Fibroblast of lung (primary cell): ENCODE results near the gene PLEKHG4B. TPM values are rescaled to one million over a fixed set of nuclear protein-coding genes. Genes with fewer than 3 reads are reported as not detected.

Source experiments
- DNase-seq, 2 donors: peaks; one replicate each; pipeline versions ENCODE4 v3.0.0 to v3.0.0-alpha.2; 2010; ENCODE audit warnings: low read depth in 2 of 2
- H2AFZ ChIP-seq: 2 replicates; pipeline ENCODE4 v1.5.1; 2012; ENCODE audit warnings: low read length, control low read depth, inconsistent platforms
- H3K27ac ChIP-seq: 2 replicates; pipeline ENCODE4 v1.5.1; 2011; ENCODE audit warnings: low read length, control low read depth; ENCODE audit not compliant: insufficient read depth
- H3K27me3 ChIP-seq: 2 replicates; pipeline ENCODE4 v1.5.1; 2011; ENCODE audit warnings: mild to moderate bottlenecking, low read length; ENCODE audit not compliant: control insufficient read depth, insufficient read depth
- H3K36me3 ChIP-seq: 2 replicates; pipeline ENCODE4 v1.5.1; 2011; ENCODE audit warnings: low read length; ENCODE audit not compliant: control insufficient read depth, insufficient read depth
- H3K4me1 ChIP-seq: 2 replicates; pipeline ENCODE4 v1.5.1; 2011; ENCODE audit warnings: low read length; ENCODE audit not compliant: control insufficient read depth, insufficient read depth; ENCODE audit errors: extremely low read depth
- H3K4me2 ChIP-seq: 2 replicates; pipeline ENCODE4 v1.5.1; 2011; ENCODE audit warnings: low read length, control low read depth; ENCODE audit not compliant: insufficient read depth; ENCODE audit errors: extremely low read depth
- H3K4me3 ChIP-seq, 4 experiments: fragments of 200-600 bp in 1 of 4; sonication (generic) in 1 of 4; replicated peaks in 1 of 4; 2 replicates each; pipeline ENCODE4 v1.5.1; 2011 to 2016; ENCODE audit warnings: low read length in 4 of 4, low read depth in 3 of 4, mild to moderate bottlenecking in 3 of 4, control low read depth in 2 of 4, inconsistent platforms in 1 of 4, mixed read lengths in 1 of 4; ENCODE audit not compliant: insufficient read depth in 1 of 4; ENCODE audit errors: control extremely low read depth in 1 of 4
- H3K79me2 ChIP-seq: 2 replicates; pipeline ENCODE4 v1.5.1; 2012; ENCODE audit warnings: mild to moderate bottlenecking, low read length, inconsistent platforms; ENCODE audit not compliant: control insufficient read depth, insufficient read depth
- H3K9ac ChIP-seq: 2 replicates; pipeline ENCODE4 v1.5.1; 2011; ENCODE audit warnings: mild to moderate bottlenecking, low read length, control low read depth; ENCODE audit not compliant: insufficient read depth
- H3K9me3 ChIP-seq: 2 replicates; pipeline ENCODE4 v1.5.1; 2012; ENCODE audit warnings: low read depth, low read length; ENCODE audit not compliant: control insufficient read depth, insufficient read depth
- H4K20me1 ChIP-seq: 2 replicates; pipeline ENCODE4 v1.5.1; 2011; ENCODE audit warnings: low read length; ENCODE audit not compliant: control insufficient read depth, insufficient read depth; ENCODE audit errors: extremely low read depth
- EZH2 ChIP-seq: IDR thresholded peaks from 2 replicates; pipeline ENCODE4 v1.5.1; 2012; ENCODE audit warnings: low read length, control low read depth, mild to moderate bottlenecking; ENCODE audit errors: missing control alignments
- polyA plus RNA-seq, 2 donors: library from polyadenylated mRNA; depleted of rRNA in 1 of 2; stranded (reverse) in 1 of 2; unstranded in 1 of 2; fragments of >200 nt; gene quantifications; 2 replicates each; pipeline ENCODE4 v1.2.1, GENCODE V29; 2011 to 2012; ENCODE audit warnings: missing spikeins in 1 of 2
- total RNA-seq: library from RNA; depleted of rRNA; stranded (reverse); fragments of >200 nt; gene quantifications from 2 replicates; pipeline ENCODE4 v1.2.1, GENCODE V29; 2014
- TF ChIP-seq, protein P1 (sequence below), 2 donors: IDR thresholded peaks in 1 of 2; conservative IDR thresholded peaks in 1 of 2; 1 replicate in 1 of 2; 2 replicates in 1 of 2; pipeline ENCODE4 v1.5.1; 2011 to 2012; ENCODE audit warnings: low read length in 2 of 2, control low read depth in 1 of 2, inconsistent platforms in 1 of 2, low read depth in 1 of 2, mild to moderate bottlenecking in 1 of 2

The PLEKHG4B gene
- total and polyA plus RNA-seq, 2 donors (not counting 1 experiment from before 2014, with no cell fraction given): under 0.01 to 0.08 TPM

DNA sequence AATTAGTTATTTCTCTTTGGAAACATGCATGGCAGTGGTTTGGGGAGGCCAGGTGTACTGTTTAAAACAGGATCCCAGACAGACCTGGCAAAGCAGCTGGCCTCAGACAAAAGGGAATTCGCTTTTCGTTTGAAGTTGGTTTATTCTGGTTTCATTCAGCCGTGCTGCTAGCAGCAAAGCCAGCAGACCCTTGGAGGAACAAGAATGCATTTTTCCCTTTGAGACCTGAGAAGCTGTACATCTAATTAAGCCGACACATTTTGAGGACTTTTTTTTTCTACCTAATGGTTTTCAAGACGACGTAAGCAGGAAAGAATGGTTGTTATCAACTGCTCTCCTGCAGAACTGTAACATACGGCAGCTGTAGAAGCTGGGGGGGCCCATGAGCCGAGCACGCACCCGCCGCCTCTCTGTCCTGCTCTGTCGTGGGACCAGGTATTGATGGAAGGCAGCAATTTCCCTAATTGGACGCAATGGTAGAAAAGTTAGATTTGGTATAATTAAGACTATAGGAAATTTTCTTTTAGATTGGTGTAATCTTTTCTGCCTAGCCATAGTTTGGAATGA, 13.6 kb downstream of the PLEKHG4B start:
- no peak overlapping the region for H3K4me3 ChIP-seq
- H3K27me3 ChIP-seq: peaks cover 10% of the 10 kb centered on the region
- no peaks in the 10 kb centered on the region for H3K36me3 ChIP-seq
- no peak overlapping the region for H3K27ac ChIP-seq
- no peak for TF ChIP-seq EZH2
- TF ChIP-seq, protein P1, sequence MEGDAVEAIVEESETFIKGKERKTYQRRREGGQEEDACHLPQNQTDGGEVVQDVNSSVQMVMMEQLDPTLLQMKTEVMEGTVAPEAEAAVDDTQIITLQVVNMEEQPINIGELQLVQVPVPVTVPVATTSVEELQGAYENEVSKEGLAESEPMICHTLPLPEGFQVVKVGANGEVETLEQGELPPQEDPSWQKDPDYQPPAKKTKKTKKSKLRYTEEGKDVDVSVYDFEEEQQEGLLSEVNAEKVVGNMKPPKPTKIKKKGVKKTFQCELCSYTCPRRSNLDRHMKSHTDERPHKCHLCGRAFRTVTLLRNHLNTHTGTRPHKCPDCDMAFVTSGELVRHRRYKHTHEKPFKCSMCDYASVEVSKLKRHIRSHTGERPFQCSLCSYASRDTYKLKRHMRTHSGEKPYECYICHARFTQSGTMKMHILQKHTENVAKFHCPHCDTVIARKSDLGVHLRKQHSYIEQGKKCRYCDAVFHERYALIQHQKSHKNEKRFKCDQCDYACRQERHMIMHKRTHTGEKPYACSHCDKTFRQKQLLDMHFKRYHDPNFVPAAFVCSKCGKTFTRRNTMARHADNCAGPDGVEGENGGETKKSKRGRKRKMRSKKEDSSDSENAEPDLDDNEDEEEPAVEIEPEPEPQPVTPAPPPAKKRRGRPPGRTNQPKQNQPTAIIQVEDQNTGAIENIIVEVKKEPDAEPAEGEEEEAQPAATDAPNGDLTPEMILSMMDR (conservative IDR thresholded peaks at IDR 0.05 in 1 of 2, IDR thresholded peaks at IDR 0.05 in 1 of 2; ENCODE audit: low read depth in 1 of 2, low read length in 2 of 2): no peak
- H3K9me3 ChIP-seq: no peaks in the 10 kb centered on the region
- H3K4me2 ChIP-seq: no peak overlapping the region
- H2AFZ ChIP-seq: no peak overlapping the region
- no peaks in the 10 kb centered on the region for H4K20me1 ChIP-seq
- H3K9ac ChIP-seq: no peak overlapping the region
- no peaks in the 10 kb centered on the region for H3K79me2 ChIP-seq
- DNase-seq: no peak
- no peaks in the 10 kb centered on the region for H3K4me1 ChIP-seq

DNA sequence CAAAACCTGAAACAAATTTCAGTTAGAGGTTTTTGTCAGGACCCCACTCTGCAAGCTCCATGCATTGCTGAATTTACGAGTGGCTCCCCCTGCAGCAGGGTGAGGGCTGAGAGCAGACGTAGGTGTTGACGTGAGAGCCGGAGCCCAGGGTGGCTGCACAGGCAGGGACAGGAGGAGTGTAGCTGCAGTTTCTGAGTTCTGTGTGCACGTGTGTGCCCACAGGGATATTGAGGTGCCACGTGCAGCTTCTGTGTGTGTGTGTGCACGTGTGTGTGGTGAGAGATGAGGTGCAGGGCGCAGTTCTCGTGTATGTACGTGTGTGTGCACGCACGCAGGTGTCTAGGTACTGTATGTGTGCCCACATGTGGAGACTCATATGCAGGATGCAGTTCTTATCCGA, 14.6 kb downstream of the PLEKHG4B start:
- DNase-seq: no peak
- TF ChIP-seq EZH2: no peak
- TF ChIP-seq, protein P1 (conservative IDR thresholded peaks at IDR 0.05 in 1 of 2, IDR thresholded peaks at IDR 0.05 in 1 of 2; ENCODE audit: low read depth in 1 of 2, low read length in 2 of 2): no peak
- no peaks in the 10 kb centered on the region for H3K4me1 ChIP-seq
- H3K4me2 ChIP-seq: no peak overlapping the region
- no peak overlapping the region for H3K4me3 ChIP-seq
- H3K36me3 ChIP-seq: no peaks in the 10 kb centered on the region
- no peaks in the 10 kb centered on the region for H4K20me1 ChIP-seq
- H3K27ac ChIP-seq: no peak overlapping the region
- H3K9ac ChIP-seq: no peak overlapping the region
- H2AFZ ChIP-seq: no peak overlapping the region
- peaks cover 10% of the 10 kb centered on the region for H3K27me3 ChIP-seq
- H3K9me3 ChIP-seq: no peaks in the 10 kb centered on the region
- H3K79me2 ChIP-seq: no peaks in the 10 kb centered on the region

DNA sequence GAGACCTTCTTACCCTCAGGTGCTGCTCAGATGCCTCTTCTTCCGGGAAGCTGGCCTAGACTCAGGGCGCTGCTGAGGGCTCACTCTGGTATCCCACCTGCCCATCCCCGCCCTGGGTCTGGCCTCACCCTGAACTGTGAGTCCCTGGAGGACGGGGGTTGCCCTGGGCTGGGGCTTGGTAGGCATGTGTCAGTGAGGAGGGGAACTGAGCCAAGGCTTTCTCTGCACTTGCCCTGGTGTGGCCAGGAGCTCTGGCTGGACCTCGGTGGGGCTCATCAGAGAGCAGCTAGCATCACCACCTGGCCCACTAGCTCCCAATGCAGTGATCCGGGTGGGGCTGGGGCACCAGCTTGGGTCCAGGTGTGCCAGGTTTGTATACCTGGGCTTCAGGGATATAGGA, 15.6 kb downstream of the PLEKHG4B start:
- Histone ChIP-seq H3K36me3 (no peaks in the 10 kb centered on the region), H3K9ac (no peak overlapping the region), H3K4me1 (no peaks in the 10 kb centered on the region), H3K79me2 (no peaks in the 10 kb centered on the region), H3K4me3 (no peak overlapping the region), H2AFZ (no peak overlapping the region), H4K20me1 (no peaks in the 10 kb centered on the region), H3K9me3 (no peaks in the 10 kb centered on the region), H3K4me2 (no peak overlapping the region), H3K27me3 (peaks cover 10% of the 10 kb centered on the region), H3K27ac (no peak overlapping the region)
- no peak for DNase-seq
- no peak for TF ChIP-seq EZH2
- TF ChIP-seq, protein P1 (conservative IDR thresholded peaks at IDR 0.05 in 1 of 2, IDR thresholded peaks at IDR 0.05 in 1 of 2; ENCODE audit: low read depth in 1 of 2, low read length in 2 of 2): no peak
